IPS-11a (cell line): ENCODE results near the gene PSTPIP1.

ENCODE experiments used
- H3K4me3 ChIP-seq: one replicate; pipeline ENCODE4 v1.5.1; 2013; ENCODE audit warnings: low read depth, low read length, control low read depth

The PSTPIP1 gene

GRCh38 chr15:76998663-76999285, 3.8 kb downstream of the PSTPIP1 start:
- no peak overlapping the region for H3K4me3 ChIP-seq

GRCh38 chr15:76999996-77000395, 5.1 kb downstream of the PSTPIP1 start:
- H3K4me3 ChIP-seq = no peak overlapping the region

- H3K4me3 ChIP-seq = no peak overlapping the region
Measured at GRCh38 chr15:77001351-77001750, 6.4 kb downstream of the PSTPIP1 start.

GRCh38 chr15:77001966-77002365, 7.0 kb downstream of the PSTPIP1 start:
- no peak overlapping the region for H3K4me3 ChIP-seq

- no peak overlapping the region for H3K4me3 ChIP-seq
Measured at GRCh38 chr15:77002436-77002835, 7.5 kb downstream of the PSTPIP1 start.

- H3K4me3 ChIP-seq = no peak overlapping the region
Measured at GRCh38 chr15:77002954-77003912, 8.3 kb downstream of the PSTPIP1 start.

- H3K4me3 ChIP-seq = no peak overlapping the region
Measured at GRCh38 chr15:77004189-77004588, 9.3 kb downstream of the PSTPIP1 start.

GRCh38 chr15:77009176-77009575, 14.2 kb downstream of the PSTPIP1 start:
- no peak overlapping the region for H3K4me3 ChIP-seq

- H3K4me3 ChIP-seq = no peak overlapping the region
Measured at GRCh38 chr15:77009646-77010311, 14.9 kb downstream of the PSTPIP1 start.

- H3K4me3 ChIP-seq = no peak overlapping the region
Measured at GRCh38 chr15:77010312-77010686, 15.4 kb downstream of the PSTPIP1 start.

GRCh38 chr15:77010857-77011256, 15.9 kb downstream of the PSTPIP1 start:
- H3K4me3 ChIP-seq = no peak overlapping the region

GRCh38 chr15:77012117-77012712, 17.3 kb downstream of the PSTPIP1 start:
- H3K4me3 ChIP-seq = no peak overlapping the region

GRCh38 chr15:77012868-77013267, 17.9 kb downstream of the PSTPIP1 start:
- no peak overlapping the region for H3K4me3 ChIP-seq

- no peak overlapping the region for H3K4me3 ChIP-seq
Measured at GRCh38 chr15:77013776-77014131, 18.8 kb downstream of the PSTPIP1 start.

GRCh38 chr15:77014132-77015081, 19.5 kb downstream of the PSTPIP1 start:
- H3K4me3 ChIP-seq = no peak overlapping the region

- H3K4me3 ChIP-seq = no peak overlapping the region
Measured at GRCh38 chr15:77015646-77016320, 20.9 kb downstream of the PSTPIP1 start.

GRCh38 chr15:77016321-77016695, 21.4 kb downstream of the PSTPIP1 start:
- H3K4me3 ChIP-seq = no peak overlapping the region

GRCh38 chr15:77017091-77017660, 22.2 kb downstream of the PSTPIP1 start:
- no peak overlapping the region for H3K4me3 ChIP-seq
